Activated CD8-positive, alpha-beta T cell treated with anti-CD3 and anti-CD28 coated beads for 36 hours (primary cell): Measurements from ENCODE around the gene APEX1. TPM values are rescaled to one million over a fixed set of nuclear protein-coding genes. Genes with fewer than 3 reads are reported as not detected.

Source experiments
- ATAC-seq: fragments of 200-7000 bp; cut with Tn5 transposase; one replicate; pipeline ENCODE4 v1.10.0; 2021; ENCODE audit warnings: mild to moderate bottlenecking, moderate library complexity
- CTCF ChIA-PET: fragments of 350-600 bp; sonication (Branson Sonifier 250); formaldehyde crosslinking; loops from one replicate; lab custom pipeline; 2021; ENCODE audit warnings: antibody characterized with exemption; lab: Charles Lee
- POLR2A ChIA-PET: fragments of 350-600 bp; sonication (Branson Sonifier 250); formaldehyde crosslinking; loops from one replicate; lab custom pipeline; 2021; ENCODE audit warnings: antibody characterized with exemption; lab: Charles Lee
- DNase-seq: peaks from one replicate; pipeline ENCODE4 v3.0.0-alpha.2; 2020
- H3K27ac Mint-ChIP-seq: one replicate; pipeline ENCODE4 v1.8.0; 2021; ENCODE audit warnings: mild to moderate bottlenecking, mixed read lengths
- H3K27me3 Mint-ChIP-seq: one replicate; pipeline ENCODE4 v1.8.0; 2021; ENCODE audit warnings: mixed read lengths
- H3K36me3 Mint-ChIP-seq: one replicate; pipeline ENCODE4 v1.8.0; 2021; ENCODE audit warnings: low read depth, mixed read lengths
- H3K4me1 Mint-ChIP-seq: one replicate; pipeline ENCODE4 v1.8.0; 2021; ENCODE audit warnings: low read depth, mixed read lengths
- H3K4me3 Mint-ChIP-seq: one replicate; pipeline ENCODE4 v1.8.0; 2021; ENCODE audit warnings: mild to moderate bottlenecking, moderate library complexity, mixed read lengths
- H3K9me3 Mint-ChIP-seq: one replicate; pipeline ENCODE4 v1.8.0; 2021; ENCODE audit warnings: mixed read lengths
- intact Hi-C: fragments of 100-400 bp; cut with micrococcal nuclease; formaldehyde crosslinking; loops from one replicate; pipeline ENCODE4 v1.10.0; 2022
- total RNA-seq, 2 experiments: library from RNA; stranded (reverse); gene quantifications; one replicate each; pipeline ENCODE4 v1.2.3, GENCODE V29; 2021
- TF ChIP-seq, protein P1 (sequence below): fragments of 200-600 bp; IDR thresholded peaks from one replicate; pipeline ENCODE4 v1.8.0; 2022; ENCODE audit warnings: antibody characterized with exemption, mild to moderate bottlenecking

Gene APEX1
- 100 to 1,000 TPM; 196 to 211 TPM for total RNA-seq

DNA sequence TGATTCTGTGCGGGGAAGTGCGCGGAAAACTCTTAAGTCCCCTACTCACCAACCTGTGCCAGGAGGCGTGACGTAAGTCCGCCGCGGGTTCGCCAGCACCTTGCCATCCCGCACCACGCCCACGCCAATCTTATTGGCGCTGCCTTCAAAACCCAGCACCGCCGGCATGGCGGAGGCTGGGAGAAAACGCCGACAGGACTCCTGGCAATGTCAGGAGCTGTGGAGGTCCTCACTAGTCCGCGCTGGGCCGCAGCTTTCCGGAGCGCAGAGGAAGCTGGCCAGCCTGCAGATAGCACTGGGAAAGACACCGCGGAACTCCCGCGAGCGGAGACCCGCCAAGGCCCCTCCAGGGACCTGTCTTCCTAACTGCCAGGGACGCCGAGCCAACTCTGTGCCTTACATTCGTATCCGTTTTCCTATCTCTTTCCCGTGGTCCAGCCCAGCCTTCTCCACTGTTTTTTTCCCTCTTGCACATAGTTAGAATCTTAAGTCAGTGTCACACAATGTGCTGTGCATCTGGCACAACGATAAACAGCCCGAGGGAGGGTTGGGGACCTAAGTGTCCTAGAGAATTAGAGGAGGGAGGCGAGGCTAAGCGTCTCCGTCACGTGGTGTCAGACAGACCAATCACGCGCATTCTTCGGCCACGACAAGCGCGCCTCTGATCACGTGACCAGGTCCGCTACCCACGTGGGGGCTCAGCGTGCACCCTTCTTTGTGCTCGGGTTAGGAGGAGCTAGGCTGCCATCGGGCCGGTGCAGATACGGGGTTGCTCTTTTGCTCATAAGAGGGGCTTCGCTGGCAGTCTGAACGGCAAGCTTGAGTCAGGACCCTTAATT lies at the start of gene APEX1, which contains the start of gene OSGEP:
Gene APEX1 (plus strand): TSS at position 711 of the 839 bp plus-strand sequence. CDS start 420 bp downstream, outside the sequence.
Gene OSGEP (minus strand): TSS at position 297 of the 839 bp plus-strand sequence. CDS start 129 bp downstream, at position 168.
- ATAC-seq (peak; percentile 91), DNase-seq (peak; percentile 99)
- TF ChIP-seq, protein P1, sequence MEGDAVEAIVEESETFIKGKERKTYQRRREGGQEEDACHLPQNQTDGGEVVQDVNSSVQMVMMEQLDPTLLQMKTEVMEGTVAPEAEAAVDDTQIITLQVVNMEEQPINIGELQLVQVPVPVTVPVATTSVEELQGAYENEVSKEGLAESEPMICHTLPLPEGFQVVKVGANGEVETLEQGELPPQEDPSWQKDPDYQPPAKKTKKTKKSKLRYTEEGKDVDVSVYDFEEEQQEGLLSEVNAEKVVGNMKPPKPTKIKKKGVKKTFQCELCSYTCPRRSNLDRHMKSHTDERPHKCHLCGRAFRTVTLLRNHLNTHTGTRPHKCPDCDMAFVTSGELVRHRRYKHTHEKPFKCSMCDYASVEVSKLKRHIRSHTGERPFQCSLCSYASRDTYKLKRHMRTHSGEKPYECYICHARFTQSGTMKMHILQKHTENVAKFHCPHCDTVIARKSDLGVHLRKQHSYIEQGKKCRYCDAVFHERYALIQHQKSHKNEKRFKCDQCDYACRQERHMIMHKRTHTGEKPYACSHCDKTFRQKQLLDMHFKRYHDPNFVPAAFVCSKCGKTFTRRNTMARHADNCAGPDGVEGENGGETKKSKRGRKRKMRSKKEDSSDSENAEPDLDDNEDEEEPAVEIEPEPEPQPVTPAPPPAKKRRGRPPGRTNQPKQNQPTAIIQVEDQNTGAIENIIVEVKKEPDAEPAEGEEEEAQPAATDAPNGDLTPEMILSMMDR, result no peak
- Mint-ChIP-seq H3K9me3 (no peaks in the 10 kb centered on the region), H3K27ac (no peak within 1 kb of the TSS), H3K36me3 (peaks cover 32% of the 10 kb centered on the region), H3K4me1 (peaks cover 19% of the 10 kb centered on the region), H3K4me3 (no peak within 1 kb of the TSS), H3K27me3 (no peaks in the 10 kb centered on the region)
- intact Hi-C loops, result loop anchor here (2.0 to 5.0 kb wide), 2 partner anchors 42 to 158 kb away; partner anchors contain the start of gene TEP1
- ChIA-PET CTCF (interaction anchor here (0.6 to 9.2 kb wide), 10 partner anchors 13 to 236 kb away, joined by 3 to 72 read pairs (median 4); partner anchors contain the start of genes CCNB1IP1, PARP2 and TEP1), POLR2A (interaction anchor here (0.5 to 5.0 kb wide), 27 partner anchors 9 to 647 kb away, joined by 3 to 43 read pairs (median 6); partner anchors contain the start of genes PARP2, PNP, TEP1 and TMEM253)

DNA sequence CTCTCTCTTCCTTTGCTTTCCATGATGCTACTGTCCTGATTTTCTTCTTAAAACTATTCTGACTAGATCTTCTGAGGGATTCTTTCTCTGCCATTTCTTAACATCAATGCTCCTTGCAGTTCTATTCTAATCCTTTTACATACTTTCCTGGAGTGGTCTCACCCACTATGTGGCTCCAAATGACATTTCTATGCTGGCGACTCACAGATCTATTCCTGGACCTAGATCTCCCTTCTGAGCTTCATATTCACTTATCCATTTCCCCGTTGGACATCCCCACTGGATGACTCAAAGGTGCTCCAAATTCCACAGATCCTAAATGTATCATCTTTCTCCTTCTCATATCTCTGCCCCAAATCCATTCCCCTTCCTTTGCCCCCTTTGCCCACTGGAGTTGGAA lies 45.8 kb upstream of the APEX1 start:
- ChIA-PET CTCF (interaction anchor here (1.8 kb wide), 1 partner anchor 201 kb away, joined by 6 read pairs; no protein-coding TSS in a partner anchor), POLR2A (interaction anchor here (1.5 kb wide), 1 partner anchor 19 kb away, joined by 3 read pairs; no protein-coding TSS in a partner anchor)
- ATAC-seq (no peak), DNase-seq (no peak)
- peak overlapping the region; percentile 7 for H3K27ac Mint-ChIP-seq
- H3K27me3 Mint-ChIP-seq, result no peaks in the 10 kb centered on the region
- intact Hi-C loops, result no loop called here
- peaks cover 28% of the 10 kb centered on the region for H3K36me3 Mint-ChIP-seq
- TF ChIP-seq, protein P1, result no peak
- H3K4me3 Mint-ChIP-seq, result no peak overlapping the region
- H3K9me3 Mint-ChIP-seq, result no peaks in the 10 kb centered on the region
- H3K4me1 Mint-ChIP-seq, result peaks cover 43% of the 10 kb centered on the region

DNA sequence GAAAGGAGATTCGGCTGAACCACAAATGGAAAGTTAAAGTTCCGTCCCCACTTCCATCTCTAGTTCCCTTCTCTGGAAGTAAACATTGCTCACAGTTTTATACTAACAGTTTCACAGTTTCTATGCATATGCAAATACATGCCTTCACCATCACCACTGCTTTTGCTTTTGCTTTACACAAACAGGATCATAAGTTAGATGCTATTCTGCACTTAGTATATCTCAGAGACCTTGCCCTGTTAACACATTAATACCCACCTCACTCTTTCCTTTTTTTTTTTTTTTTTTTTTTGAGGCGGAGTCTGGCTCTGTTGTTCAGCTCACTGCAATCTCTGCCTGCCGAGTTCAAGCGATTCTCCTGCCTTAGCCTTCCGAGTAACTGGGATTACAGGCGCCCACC lies 42.6 kb upstream of the APEX1 start:
- ChIA-PET CTCF (interaction anchor here (1.0 to 3.9 kb wide), 4 partner anchors 12 to 195 kb away, joined by 3 to 72 read pairs (median 18); partner anchors contain the start of genes APEX1 and OSGEP), POLR2A (interaction anchor here (0.6 to 4.7 kb wide), 5 partner anchors 16 to 70 kb away, joined by 3 to 43 read pairs (median 23); partner anchors contain the start of genes APEX1, OSGEP and PNP)
- Mint-ChIP-seq H3K9me3 (no peaks in the 10 kb centered on the region), H3K36me3 (peaks cover 8% of the 10 kb centered on the region), H3K4me1 (peaks cover 41% of the 10 kb centered on the region), H3K27ac (peak overlapping the region; percentile 97), H3K4me3 (peak overlapping the region; percentile 92), H3K27me3 (no peaks in the 10 kb centered on the region)
- TF ChIP-seq, protein P1, result no peak
- intact Hi-C loops, result loop anchor here (2.0 to 5.0 kb wide), 3 partner anchors 42 to 200 kb away; partner anchors contain the start of genes APEX1, CCNB1IP1 and OSGEP
- DNase-seq, result no peak
- peak; percentile 11 for ATAC-seq

DNA sequence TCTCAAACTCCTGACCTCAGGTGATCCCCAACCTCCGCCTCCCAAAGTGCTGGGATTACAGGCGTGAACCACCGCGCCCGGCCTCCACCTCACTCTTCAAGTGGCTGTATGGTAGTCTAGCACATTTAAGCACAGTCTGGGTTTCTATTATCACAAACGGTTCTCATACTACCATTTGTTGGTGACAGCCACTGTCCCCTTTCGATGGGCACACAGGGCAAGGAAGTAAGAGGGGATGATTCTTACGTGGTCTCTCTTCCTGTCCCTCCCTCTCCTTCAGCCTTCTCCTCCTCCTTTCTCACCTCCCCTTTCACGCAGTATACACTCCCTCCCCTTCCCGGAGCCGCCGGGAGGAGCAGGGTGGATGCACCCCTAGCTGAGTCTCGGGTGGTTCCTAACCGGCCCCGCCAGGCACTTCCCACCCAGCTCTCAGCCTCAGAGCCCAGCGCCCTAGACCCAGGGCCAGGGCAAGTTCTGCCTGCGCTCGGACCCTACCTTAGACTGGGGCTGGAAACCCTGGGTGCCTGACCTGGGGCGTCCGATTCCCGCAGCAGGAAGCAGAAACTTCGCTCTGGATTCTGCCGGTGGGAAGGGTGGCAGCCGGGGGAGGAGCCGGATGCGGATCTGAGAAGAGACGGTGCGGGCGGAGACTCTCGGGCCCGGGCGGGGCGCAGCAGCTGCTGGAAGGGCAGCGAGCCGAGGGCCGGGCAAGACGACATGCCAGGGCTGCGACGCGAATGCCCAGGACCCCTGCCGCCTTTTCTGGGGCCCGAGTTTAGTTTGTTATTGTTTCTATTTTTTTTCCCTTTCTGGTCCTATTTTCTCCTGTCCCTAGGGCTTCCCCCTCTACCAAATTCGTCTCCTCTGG lies 41.9 kb upstream of the APEX1 start, which contains the start of gene TEP1:
Gene TEP1 (minus strand): TSS at position 626 of the 868 bp plus-strand sequence. CDS start 5,062 bp downstream, outside the sequence.
- peaks cover 45% of the 10 kb centered on the region for H3K4me1 Mint-ChIP-seq
- H3K36me3 Mint-ChIP-seq, result peaks cover 2% of the 10 kb centered on the region
- intact Hi-C loops, result loop anchor here (2.0 to 5.0 kb wide), 3 partner anchors 42 to 199 kb away; partner anchors contain the start of genes APEX1, CCNB1IP1 and OSGEP
- TF ChIP-seq, protein P1, result no peak
- ATAC-seq, result peak; percentile 82
- CTCF ChIA-PET, result interaction anchor here (0.9 to 3.9 kb wide), 13 partner anchors 8 to 278 kb away, joined by 3 to 72 read pairs (median 12); partner anchors contain the start of genes APEX1, CCNB1IP1, OSGEP and PIP4P1
- H3K4me3 Mint-ChIP-seq, result peak within 1 kb of the TSS; percentile 92
- peak within 1 kb of the TSS; percentile 97 for H3K27ac Mint-ChIP-seq
- DNase-seq, result peak; percentile 85
- POLR2A ChIA-PET, result interaction anchor here (0.7 to 4.7 kb wide), 12 partner anchors 12 to 269 kb away, joined by 3 to 43 read pairs (median 6); partner anchors contain the start of genes APEX1, OSGEP, PARP2 and PIP4P1
- H3K27me3 Mint-ChIP-seq, result no peaks in the 10 kb centered on the region
- no peaks in the 10 kb centered on the region for H3K9me3 Mint-ChIP-seq
